ENCODE results near the gene SH3YL1. TPM values are rescaled to one million over a fixed set of nuclear protein-coding genes. Genes with fewer than 3 reads are reported as not detected.

The SH3YL1 gene
- total and polyA plus RNA-seq, 4 experiments from 2014 or later = 38.0 to 71.4 (median 55.4) TPM

DNA sequence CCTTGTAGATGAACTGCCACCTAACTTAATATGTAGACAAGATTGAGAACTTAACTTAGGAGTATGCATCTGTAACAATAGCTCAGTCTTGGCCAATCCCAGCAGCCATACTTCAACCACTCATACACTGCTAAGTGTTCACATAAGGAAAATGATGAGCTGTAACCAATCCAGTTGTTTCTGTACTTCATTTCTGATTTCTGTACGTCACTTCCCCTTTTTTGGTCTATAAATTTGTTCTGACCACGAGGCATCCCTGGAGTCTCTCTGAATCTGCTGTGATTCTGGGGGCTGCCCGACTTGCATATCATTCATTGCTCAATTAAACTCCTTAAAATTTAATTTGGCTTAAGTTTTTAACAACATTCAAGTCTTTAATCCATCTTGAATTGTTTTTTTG is 6.4 kb downstream of the SH3YL1 start:
- ChIA-PET POLR2A (ENCODE audit: partially characterized antibody) (no interaction called here), CTCF (ENCODE audit: partially characterized antibody) (interaction anchor here (1.6 to 1.9 kb wide), 2 partner anchors 10 to 379 kb away, joined by 6 to 7 read pairs; no protein-coding TSS in a partner anchor)
- Mint-ChIP-seq H3K9me3 (peaks cover 0 to 18% (median 8%) of the 10 kb centered on the region in 8 donors), H3K27me3 (no peaks in the 10 kb centered on the region), H3K27ac (no peak overlapping the region), H3K4me1 (peaks cover 0 to 12% (median 3%) of the 10 kb centered on the region in 4 donors), H3K36me3 (peaks cover 14 to 18% of the 10 kb centered on the region in 2 donors), H3K4me3 (no peak overlapping the region)
- DNase-seq = no peak
- Histone ChIP-seq H3K36me3 (ENCODE audit: insufficient read depth, low read length) (no peaks in the 10 kb centered on the region), H3K27ac (ENCODE audit: low read depth, low read length) (no peak overlapping the region), H3K4me3 (ENCODE audit: low read length in 2 of 2) (no peak overlapping the region), H3K4me1 (ENCODE audit: insufficient read depth, low read length) (no peaks in the 10 kb centered on the region), H3K27me3 (ENCODE audit: insufficient read depth, low read length) (no peaks in the 10 kb centered on the region), H3K9me3 (ENCODE audit: control insufficient read depth in 1 of 2, low read length in 2 of 2) (no peaks in the 10 kb centered on the region)
- intact Hi-C loops (cut with micrococcal nuclease) = no loop called here

DNA sequence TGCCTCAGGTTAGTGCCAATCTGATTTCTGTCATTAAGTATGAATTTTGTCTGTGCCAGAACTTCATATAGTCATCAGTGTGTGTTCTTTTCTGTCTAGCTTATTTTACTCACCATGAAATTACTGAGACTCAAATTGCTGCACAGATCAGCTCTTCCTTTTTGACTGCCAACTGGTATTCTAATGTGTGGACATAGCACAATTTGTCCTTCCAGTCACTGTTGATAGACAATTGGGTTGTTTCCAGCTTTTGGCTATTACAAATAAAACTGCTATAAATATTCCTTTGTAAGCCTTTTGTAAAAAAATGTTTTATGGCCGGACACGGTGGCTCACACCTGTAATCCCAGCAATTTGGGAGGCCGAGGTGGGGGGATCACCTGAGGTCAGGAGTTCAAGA is 7.7 kb downstream of the SH3YL1 start:
- Mint-ChIP-seq H3K9me3 (peaks cover 0 to 18% (median 8%) of the 10 kb centered on the region in 8 donors), H3K27me3 (no peaks in the 10 kb centered on the region), H3K4me3 (no peak overlapping the region), H3K27ac (no peak overlapping the region), H3K4me1 (peaks cover 0 to 7% (median 0%) of the 10 kb centered on the region in 4 donors), H3K36me3 (peaks cover 23 to 24% of the 10 kb centered on the region in 2 donors)
- Histone ChIP-seq H3K36me3 (ENCODE audit: insufficient read depth, low read length) (no peaks in the 10 kb centered on the region), H3K9me3 (ENCODE audit: control insufficient read depth in 1 of 2, low read length in 2 of 2) (no peaks in the 10 kb centered on the region), H3K27ac (ENCODE audit: low read depth, low read length) (no peak overlapping the region), H3K4me1 (ENCODE audit: insufficient read depth, low read length) (no peaks in the 10 kb centered on the region), H3K27me3 (ENCODE audit: insufficient read depth, low read length) (no peaks in the 10 kb centered on the region), H3K4me3 (ENCODE audit: low read length in 2 of 2) (no peak overlapping the region)
- intact Hi-C loops (cut with micrococcal nuclease) = no loop called here
- POLR2A ChIA-PET (ENCODE audit: partially characterized antibody) = no interaction called here
- no peak for DNase-seq
- CTCF ChIA-PET (ENCODE audit: partially characterized antibody) = interaction anchor here (0.7 to 1.0 kb wide), 2 partner anchors 9 to 10 kb away, joined by 3 to 4 read pairs; no protein-coding TSS in a partner anchor

DNA sequence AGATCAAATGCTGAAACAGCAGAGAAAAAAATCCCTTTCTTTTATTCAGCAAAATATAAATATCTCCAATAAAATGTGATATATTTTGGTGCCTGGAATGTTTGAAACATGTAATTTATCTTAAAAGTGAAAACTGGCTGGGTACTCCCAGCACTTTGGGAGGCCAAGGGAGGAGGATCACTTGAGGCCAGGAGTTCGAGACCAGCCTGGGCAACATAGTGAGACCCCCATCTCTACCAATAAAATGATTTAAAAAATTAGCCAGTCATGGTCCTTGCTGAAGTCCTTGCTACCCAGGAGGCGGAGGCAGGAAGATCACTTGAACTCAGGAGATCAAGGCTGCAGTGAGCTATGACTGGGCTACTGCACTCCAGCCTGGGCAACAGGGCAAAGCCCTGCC is 8.6 kb downstream of the SH3YL1 start:
- Mint-ChIP-seq H3K4me1 (peaks cover 0 to under 1% (median 0%) of the 10 kb centered on the region in 4 donors), H3K9me3 (peaks cover 0 to 18% (median 8%) of the 10 kb centered on the region in 8 donors), H3K27ac (no peak overlapping the region), H3K4me3 (no peak overlapping the region), H3K27me3 (no peaks in the 10 kb centered on the region), H3K36me3 (peaks cover 21 to 25% of the 10 kb centered on the region in 2 donors)
- H3K4me3 ChIP-seq (ENCODE audit: low read length in 2 of 2) = no peak overlapping the region
- no peaks in the 10 kb centered on the region for H3K4me1 ChIP-seq (ENCODE audit: insufficient read depth, low read length)
- intact Hi-C loops (cut with micrococcal nuclease) = no loop called here
- H3K27me3 ChIP-seq (ENCODE audit: insufficient read depth, low read length) = no peaks in the 10 kb centered on the region
- H3K36me3 ChIP-seq (ENCODE audit: insufficient read depth, low read length) = no peaks in the 10 kb centered on the region
- ChIA-PET POLR2A (ENCODE audit: partially characterized antibody) (no interaction called here), CTCF (ENCODE audit: partially characterized antibody) (interaction anchor here (1.4 kb wide), 1 partner anchor 10 kb away, joined by 3 read pairs; no protein-coding TSS in a partner anchor)
- H3K9me3 ChIP-seq (ENCODE audit: control insufficient read depth in 1 of 2, low read length in 2 of 2) = no peaks in the 10 kb centered on the region
- DNase-seq = no peak
- H3K27ac ChIP-seq (ENCODE audit: low read depth, low read length) = no peak overlapping the region

GRCh38 chr2:254241-254640 is 9.6 kb downstream of the SH3YL1 start:
- POLR2A ChIA-PET (ENCODE audit: partially characterized antibody) = no interaction called here

GRCh38 chr2:253202-253638 is 10.6 kb downstream of the SH3YL1 start:
- H3K27me3 Mint-ChIP-seq = no peaks in the 10 kb centered on the region
- H3K27ac Mint-ChIP-seq = no peak overlapping the region
- H3K4me3 ChIP-seq (ENCODE audit: low read length in 2 of 2) = no peak overlapping the region
- ChIA-PET CTCF (ENCODE audit: partially characterized antibody) (no interaction called here), POLR2A (ENCODE audit: partially characterized antibody) (no interaction called here)
- intact Hi-C loops (cut with micrococcal nuclease) = no loop called here
- DNase-seq = no peak
- H3K36me3 Mint-ChIP-seq = peaks cover 19 to 29% of the 10 kb centered on the region in 2 donors
- H3K4me1 Mint-ChIP-seq = no peaks in the 10 kb centered on the region
- H3K9me3 Mint-ChIP-seq = peaks cover 0 to 6% (median 3%) of the 10 kb centered on the region in 8 donors
- H3K27me3 ChIP-seq (ENCODE audit: insufficient read depth, low read length) = no peaks in the 10 kb centered on the region
- no peak overlapping the region for H3K27ac ChIP-seq (ENCODE audit: low read depth, low read length)
- peaks cover 6% of the 10 kb centered on the region for H3K36me3 ChIP-seq (ENCODE audit: insufficient read depth, low read length)
- peak overlapping the region in 1 of 8 donors; percentile 29 for H3K4me3 Mint-ChIP-seq
- H3K4me1 ChIP-seq (ENCODE audit: insufficient read depth, low read length) = no peaks in the 10 kb centered on the region
- H3K9me3 ChIP-seq (ENCODE audit: control insufficient read depth in 1 of 2, low read length in 2 of 2) = no peaks in the 10 kb centered on the region

More at GRCh38 chr2:254241-254640, 9.6 kb downstream of the SH3YL1 start:
- peaks cover 0 to 16% (median 8%) of the 10 kb centered on the region in 8 donors for H3K9me3 Mint-ChIP-seq
- CTCF ChIA-PET (ENCODE audit: partially characterized antibody) = interaction anchor here (1.4 kb wide), 1 partner anchor 9 kb away, joined by 3 read pairs; no protein-coding TSS in a partner anchor
- DNase-seq = no peak
- H3K4me1 ChIP-seq (ENCODE audit: insufficient read depth, low read length) = no peaks in the 10 kb centered on the region
- H3K4me1 Mint-ChIP-seq = no peaks in the 10 kb centered on the region
- no peak overlapping the region for H3K27ac ChIP-seq (ENCODE audit: low read depth, low read length)
- intact Hi-C loops (cut with micrococcal nuclease) = no loop called here
- no peak overlapping the region for H3K27ac Mint-ChIP-seq
- no peaks in the 10 kb centered on the region for H3K27me3 Mint-ChIP-seq
- peaks cover 6% of the 10 kb centered on the region for H3K36me3 ChIP-seq (ENCODE audit: insufficient read depth, low read length)
- H3K9me3 ChIP-seq (ENCODE audit: control insufficient read depth in 1 of 2, low read length in 2 of 2) = no peaks in the 10 kb centered on the region
- H3K36me3 Mint-ChIP-seq = peaks cover 24 to 27% of the 10 kb centered on the region in 2 donors
- no peak overlapping the region for H3K4me3 ChIP-seq (ENCODE audit: low read length in 2 of 2)
- no peaks in the 10 kb centered on the region for H3K27me3 ChIP-seq (ENCODE audit: insufficient read depth, low read length)
- no peak overlapping the region for H3K4me3 Mint-ChIP-seq

DNA sequence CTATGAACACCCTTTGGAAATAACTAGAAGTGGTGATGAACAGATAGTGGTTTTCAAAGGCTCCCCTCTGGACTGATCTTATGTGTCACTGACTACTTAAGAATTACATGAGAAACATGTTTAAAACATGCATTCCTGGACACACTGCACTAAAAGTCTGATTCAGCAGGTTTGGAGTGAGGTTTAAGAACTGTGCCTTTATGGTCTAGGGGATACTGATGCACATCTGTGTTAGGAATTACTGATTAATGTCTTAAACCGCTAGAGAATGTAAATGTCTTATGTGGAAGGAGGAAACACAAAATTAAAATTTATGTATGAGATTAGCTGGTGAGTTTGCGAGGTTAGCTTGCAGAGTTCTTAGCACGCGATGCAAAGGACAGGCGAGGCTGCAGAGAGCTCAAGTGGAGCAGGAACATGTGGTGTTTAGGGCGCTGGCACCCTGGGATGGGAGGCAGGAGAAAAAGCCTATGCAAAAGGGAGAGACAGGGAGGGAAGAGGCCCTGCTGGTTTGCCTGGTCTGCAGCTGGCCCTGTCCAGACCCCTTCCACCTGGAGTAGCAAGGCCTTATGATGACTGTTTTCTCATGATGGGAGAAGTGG is 11.7 kb downstream of the SH3YL1 start:
- Mint-ChIP-seq H3K9me3 (no peaks in the 10 kb centered on the region), H3K27ac (peak overlapping the region in 2 of 7 donors; percentile 41 to 51), H3K4me1 (no peaks in the 10 kb centered on the region), H3K36me3 (peaks cover 20 to 32% of the 10 kb centered on the region in 2 donors), H3K4me3 (no peak overlapping the region), H3K27me3 (no peaks in the 10 kb centered on the region)
- DNase-seq = no peak
- intact Hi-C loops (cut with micrococcal nuclease) = no loop called here
- Histone ChIP-seq H3K36me3 (ENCODE audit: insufficient read depth, low read length) (peaks cover 7% of the 10 kb centered on the region), H3K4me3 (ENCODE audit: low read length in 2 of 2) (no peak overlapping the region), H3K27me3 (ENCODE audit: insufficient read depth, low read length) (no peaks in the 10 kb centered on the region), H3K4me1 (ENCODE audit: insufficient read depth, low read length) (no peaks in the 10 kb centered on the region), H3K27ac (ENCODE audit: low read depth, low read length) (no peak overlapping the region), H3K9me3 (ENCODE audit: control insufficient read depth in 1 of 2, low read length in 2 of 2) (no peaks in the 10 kb centered on the region)
- CTCF ChIA-PET (ENCODE audit: partially characterized antibody) = interaction anchor here (1.0 to 8.7 kb wide), 2 partner anchors 22 to 385 kb away, joined by 3 to 88 read pairs; no protein-coding TSS in a partner anchor
- POLR2A ChIA-PET (ENCODE audit: partially characterized antibody) = no interaction called here

GRCh38 chr2:249538-250042 is 14.2 kb downstream of the SH3YL1 start:
- POLR2A ChIA-PET (ENCODE audit: partially characterized antibody) = no interaction called here
- H3K36me3 Mint-ChIP-seq = peaks cover 32 to 45% of the 10 kb centered on the region in 2 donors
- intact Hi-C loops (cut with micrococcal nuclease) = no loop called here

More at GRCh38 chr2:249538-250042, 14.2 kb downstream of the SH3YL1 start:
- peaks cover 12% of the 10 kb centered on the region for H3K36me3 ChIP-seq (ENCODE audit: insufficient read depth, low read length)
- no peak overlapping the region for H3K4me3 ChIP-seq (ENCODE audit: low read length in 2 of 2)
- Mint-ChIP-seq H3K9me3 (no peaks in the 10 kb centered on the region), H3K27ac (no peak overlapping the region), H3K27me3 (no peaks in the 10 kb centered on the region), H3K4me1 (peaks cover 0 to 5% (median 4%) of the 10 kb centered on the region in 4 donors), H3K4me3 (no peak overlapping the region)
- no peaks in the 10 kb centered on the region for H3K9me3 ChIP-seq (ENCODE audit: control insufficient read depth in 1 of 2, low read length in 2 of 2)
- CTCF ChIA-PET (ENCODE audit: partially characterized antibody) = interaction anchor here (2.1 to 8.7 kb wide), 2 partner anchors 9 to 387 kb away, joined by 6 to 88 read pairs; no protein-coding TSS in a partner anchor
- no peak overlapping the region for H3K27ac ChIP-seq (ENCODE audit: low read depth, low read length)
- H3K27me3 ChIP-seq (ENCODE audit: insufficient read depth, low read length) = no peaks in the 10 kb centered on the region
- no peak for DNase-seq
- no peaks in the 10 kb centered on the region for H3K4me1 ChIP-seq (ENCODE audit: insufficient read depth, low read length)
